Cardiac muscle cell (in vitro differentiated cells and primary cell): ENCODE data around the gene CNOT2. TPM values are rescaled to one million over a fixed set of nuclear protein-coding genes. Genes with fewer than 3 reads are reported as not detected.
A peak's percentile ranks its signal among the peaks of the same experiment; 100 is the strongest.

ENCODE experiments used
- DNase-seq, 2 donors: peaks; one replicate each; pipeline versions ENCODE4 v3.0.0 to v3.0.0-alpha.2; 2010 to 2017; ENCODE audit warnings: low read depth in 1 of 2, low spot score in 1 of 2
- H3K27ac ChIP-seq: fragments of 200-600 bp; sonication (generic); 2 replicates; pipeline ENCODE4 v1.5.1; 2016
- H3K27me3 ChIP-seq: fragments of 200-600 bp; sonication (generic); 2 replicates; pipeline ENCODE4 v1.6.0; 2016; ENCODE audit warnings: control low read depth
- H3K36me3 ChIP-seq: fragments of 200-600 bp; sonication (generic); 2 replicates; pipeline ENCODE4 v1.5.1; 2016; ENCODE audit warnings: control low read depth
- H3K4me1 ChIP-seq: fragments of 200-600 bp; sonication (generic); 2 replicates; pipeline ENCODE4 v1.8.1; 2017; ENCODE audit warnings: low read depth, mild to moderate bottlenecking, mixed run types
- H3K4me3 ChIP-seq: fragments of 200-600 bp; sonication (generic); 2 replicates; pipeline ENCODE4 v1.5.1; 2016; ENCODE audit warnings: mild to moderate bottlenecking
- H3K9me3 ChIP-seq: fragments of 200-600 bp; sonication (generic); 2 replicates; pipeline ENCODE4 v1.5.1; 2017; ENCODE audit warnings: low read depth, mild to moderate bottlenecking, control low read depth
- polyA plus RNA-seq: library from polyadenylated mRNA; unstranded; fragments of >200 nt; fragmentation: Nextera tagmentation; extraction: Ambion mirVana; gene quantifications from 2 replicates; pipeline ENCODE4 v1.2.1, GENCODE V29; 2016
- total RNA-seq: library from RNA; depleted of rRNA; stranded (reverse); fragments of >200 nt; gene quantifications from 2 replicates; pipeline ENCODE4 v1.2.3, GENCODE V29; 2016
- TF ChIP-seq, protein P1 (sequence below): IDR thresholded peaks from 2 replicates; pipeline ENCODE4 v1.5.1; 2012; ENCODE audit warnings: low read depth, mild to moderate bottlenecking, low read length

CNOT2 gene
- total and polyA plus RNA-seq, 2 experiments from 2014 or later = 77.6 to 113 TPM

GRCh38 chr12:70365648-70366518 is 122.7 kb downstream of the CNOT2 start, which contains the start of gene KCNMB4:
KCNMB4 (plus strand) TSS chr12:70366290; CDS start chr12:70366735, 445 bp downstream.
- Histone ChIP-seq H3K27ac (peak within 1 kb of the TSS; percentile 22), H3K4me1 (peaks cover 19% of the 10 kb centered on the region), H3K4me3 (peak within 1 kb of the TSS; percentile 58), H3K36me3 (no peaks in the 10 kb centered on the region), H3K9me3 (no peaks in the 10 kb centered on the region), H3K27me3 (peaks cover 16% of the 10 kb centered on the region)
- peak; percentile 64 to 87 for DNase-seq
- TF ChIP-seq, protein P1, sequence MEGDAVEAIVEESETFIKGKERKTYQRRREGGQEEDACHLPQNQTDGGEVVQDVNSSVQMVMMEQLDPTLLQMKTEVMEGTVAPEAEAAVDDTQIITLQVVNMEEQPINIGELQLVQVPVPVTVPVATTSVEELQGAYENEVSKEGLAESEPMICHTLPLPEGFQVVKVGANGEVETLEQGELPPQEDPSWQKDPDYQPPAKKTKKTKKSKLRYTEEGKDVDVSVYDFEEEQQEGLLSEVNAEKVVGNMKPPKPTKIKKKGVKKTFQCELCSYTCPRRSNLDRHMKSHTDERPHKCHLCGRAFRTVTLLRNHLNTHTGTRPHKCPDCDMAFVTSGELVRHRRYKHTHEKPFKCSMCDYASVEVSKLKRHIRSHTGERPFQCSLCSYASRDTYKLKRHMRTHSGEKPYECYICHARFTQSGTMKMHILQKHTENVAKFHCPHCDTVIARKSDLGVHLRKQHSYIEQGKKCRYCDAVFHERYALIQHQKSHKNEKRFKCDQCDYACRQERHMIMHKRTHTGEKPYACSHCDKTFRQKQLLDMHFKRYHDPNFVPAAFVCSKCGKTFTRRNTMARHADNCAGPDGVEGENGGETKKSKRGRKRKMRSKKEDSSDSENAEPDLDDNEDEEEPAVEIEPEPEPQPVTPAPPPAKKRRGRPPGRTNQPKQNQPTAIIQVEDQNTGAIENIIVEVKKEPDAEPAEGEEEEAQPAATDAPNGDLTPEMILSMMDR = no peak

DNA sequence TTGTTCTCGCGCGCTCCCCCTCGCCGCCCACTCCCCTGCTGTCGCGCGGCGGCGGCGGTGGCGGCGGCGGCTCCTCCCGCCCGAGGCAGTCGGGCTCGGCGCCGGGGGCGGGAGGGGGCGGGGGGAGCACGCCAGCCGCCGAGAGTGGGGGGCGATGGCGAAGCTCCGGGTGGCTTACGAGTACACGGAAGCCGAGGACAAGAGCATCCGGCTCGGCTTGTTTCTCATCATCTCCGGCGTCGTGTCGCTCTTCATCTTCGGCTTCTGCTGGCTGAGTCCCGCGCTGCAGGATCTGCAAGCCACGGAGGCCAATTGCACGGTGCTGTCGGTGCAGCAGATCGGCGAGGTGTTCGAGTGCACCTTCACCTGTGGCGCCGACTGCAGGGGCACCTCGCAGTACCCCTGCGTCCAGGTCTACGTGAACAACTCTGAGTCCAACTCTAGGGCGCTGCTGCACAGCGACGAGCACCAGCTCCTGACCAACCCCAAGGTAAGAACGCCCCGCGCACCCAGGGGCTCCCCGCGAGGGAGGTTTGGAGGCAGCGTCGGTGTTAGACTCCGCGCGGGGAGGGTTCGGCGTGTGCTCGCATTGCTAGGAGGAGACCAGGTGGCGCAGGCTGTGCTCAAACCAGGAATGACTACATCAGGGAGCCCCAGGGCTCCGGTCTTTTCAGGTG is 123.5 kb downstream of the CNOT2 start:
- DNase-seq = peak; percentile 44 to 72
- H3K27ac ChIP-seq = peak overlapping the region; percentile 22
- TF ChIP-seq, protein P1 = no peak
- no peaks in the 10 kb centered on the region for H3K36me3 ChIP-seq
- peaks cover 19% of the 10 kb centered on the region for H3K4me1 ChIP-seq
- H3K4me3 ChIP-seq = peak overlapping the region; percentile 58
- H3K9me3 ChIP-seq = no peaks in the 10 kb centered on the region
- H3K27me3 ChIP-seq = peaks cover 16% of the 10 kb centered on the region

DNA sequence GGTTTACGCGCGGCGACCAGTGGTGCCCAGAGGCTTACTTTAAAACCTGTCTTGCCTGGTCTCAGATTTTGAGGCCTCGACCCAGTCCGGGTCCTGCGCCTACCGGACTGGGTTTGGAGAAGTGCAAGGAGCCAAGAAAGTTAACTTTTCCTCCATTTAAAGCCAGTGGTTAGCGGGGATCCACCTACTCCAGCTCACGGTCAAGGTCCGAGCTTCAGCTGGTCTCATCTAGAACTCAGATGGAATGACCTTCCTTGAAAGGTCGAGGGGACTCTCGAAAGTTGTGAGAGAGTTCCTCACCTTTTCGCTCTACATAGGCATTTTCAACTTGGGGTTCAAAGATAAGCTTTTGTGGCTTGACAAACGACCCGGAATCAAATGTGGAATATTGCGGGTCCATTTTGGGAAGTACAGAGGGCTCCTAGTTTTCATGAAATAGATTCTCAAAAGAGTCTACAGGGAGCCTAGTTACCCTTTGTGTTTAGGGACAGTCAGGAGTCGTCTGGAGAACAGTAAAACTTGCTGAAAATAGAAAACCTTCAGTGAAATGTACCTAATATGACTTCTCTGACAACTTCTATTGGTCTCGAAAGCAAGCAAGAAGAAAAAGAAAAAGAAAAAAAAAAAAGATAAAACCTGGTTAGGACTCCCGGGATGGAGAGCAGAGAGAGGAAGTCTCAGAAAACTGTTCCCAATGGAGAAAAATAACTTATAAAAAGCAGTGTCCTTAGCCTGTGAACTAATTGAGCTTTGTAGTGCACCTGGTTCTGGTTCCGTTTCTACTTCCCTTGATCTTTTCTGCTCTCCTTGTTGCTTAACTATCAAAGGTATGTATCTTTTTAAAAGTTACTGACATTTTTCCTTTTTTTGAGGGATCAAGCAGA is 124.3 kb downstream of the CNOT2 start:
- peak; percentile 26 to 30 for DNase-seq
- Histone ChIP-seq H3K36me3 (no peaks in the 10 kb centered on the region), H3K4me3 (peak overlapping the region; percentile 58), H3K27me3 (peaks cover 16% of the 10 kb centered on the region), H3K4me1 (peaks cover 19% of the 10 kb centered on the region), H3K27ac (peak overlapping the region; percentile 22), H3K9me3 (no peaks in the 10 kb centered on the region)
- TF ChIP-seq, protein P1 = no peak

GRCh38 chr12:70372881-70373280 is 129.6 kb downstream of the CNOT2 start:
- Histone ChIP-seq H3K27ac (no peak overlapping the region), H3K27me3 (no peaks in the 10 kb centered on the region), H3K9me3 (no peaks in the 10 kb centered on the region), H3K4me1 (peaks cover 11% of the 10 kb centered on the region), H3K36me3 (no peaks in the 10 kb centered on the region), H3K4me3 (no peak overlapping the region)
- TF ChIP-seq, protein P1 = no peak
- DNase-seq = no peak

DNA sequence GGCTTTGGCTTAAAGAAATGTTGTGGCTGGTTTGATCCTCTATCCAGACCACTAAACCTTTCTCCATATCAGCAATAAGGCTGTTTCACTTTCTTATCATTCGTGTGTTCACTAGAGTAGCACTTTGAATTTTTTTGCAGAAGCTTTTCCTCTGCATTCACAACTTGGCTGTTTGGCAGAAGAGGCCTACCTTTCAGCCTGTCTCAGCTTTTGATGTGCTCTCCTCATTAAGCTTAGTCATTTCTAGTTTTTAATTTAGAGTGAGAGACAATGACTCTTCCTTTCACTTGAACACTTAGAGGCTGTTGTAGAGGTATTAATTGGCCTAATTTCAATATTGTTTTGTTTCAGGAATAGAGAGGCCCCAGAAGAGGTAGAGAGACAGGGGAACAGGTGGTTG is 136.6 kb downstream of the CNOT2 start:
- Histone ChIP-seq H3K27me3 (no peaks in the 10 kb centered on the region), H3K27ac (no peak overlapping the region), H3K9me3 (no peaks in the 10 kb centered on the region), H3K4me3 (no peak overlapping the region), H3K36me3 (no peaks in the 10 kb centered on the region), H3K4me1 (no peaks in the 10 kb centered on the region)
- TF ChIP-seq, protein P1 = no peak
- DNase-seq = no peak
